GM12891 (cell line): Measurements from ENCODE around the gene POLA1.

Source experiments
- DNase-seq: peaks from one replicate; pipeline ENCODE4 v3.0.0; 2011; ENCODE audit warnings: low spot score; ENCODE audit not compliant: insufficient read length
- FAIRE-seq: peaks from 2 replicates; lab custom pipeline; 2011; peaks lifted over from hg19 to GRCh38; lab: Jason Lieb, UNC
- PAX5 ChIP-seq: IDR thresholded peaks from 2 replicates; pipeline ENCODE4 v1.6.1; 2011; ENCODE audit warnings: low read length, moderate library complexity, mild to moderate bottlenecking; ENCODE audit not compliant: insufficient read depth, severe bottlenecking
- POLR2A ChIP-seq: IDR thresholded peaks from 2 replicates; pipeline ENCODE4 v1.6.1; 2011; ENCODE audit warnings: low read depth, low read length, control low read depth
- POLR2AphosphoS5 ChIP-seq: IDR thresholded peaks from 2 replicates; pipeline ENCODE4 v1.6.1; 2011; ENCODE audit warnings: low read depth, low read length, control low read depth
- POU2F2 ChIP-seq: IDR thresholded peaks from 2 replicates; pipeline ENCODE4 v1.6.1; 2011; ENCODE audit warnings: low read depth, mild to moderate bottlenecking, control low read depth, low read length, moderate library complexity
- SPI1 ChIP-seq: IDR thresholded peaks from 2 replicates; pipeline ENCODE4 v1.6.1; 2011; ENCODE audit warnings: low read depth, low read length, control low read depth
- TAF1 ChIP-seq: IDR thresholded peaks from 2 replicates; pipeline ENCODE4 v1.6.1; 2011; ENCODE audit warnings: low read depth, low read length, control low read depth

POLA1 gene

GRCh38 chrX:24837966-24838365 lies 144.2 kb downstream of the POLA1 start:
- no peak for TF ChIP-seq POLR2A
- FAIRE-seq = no peak
- DNase-seq = no peak

DNA sequence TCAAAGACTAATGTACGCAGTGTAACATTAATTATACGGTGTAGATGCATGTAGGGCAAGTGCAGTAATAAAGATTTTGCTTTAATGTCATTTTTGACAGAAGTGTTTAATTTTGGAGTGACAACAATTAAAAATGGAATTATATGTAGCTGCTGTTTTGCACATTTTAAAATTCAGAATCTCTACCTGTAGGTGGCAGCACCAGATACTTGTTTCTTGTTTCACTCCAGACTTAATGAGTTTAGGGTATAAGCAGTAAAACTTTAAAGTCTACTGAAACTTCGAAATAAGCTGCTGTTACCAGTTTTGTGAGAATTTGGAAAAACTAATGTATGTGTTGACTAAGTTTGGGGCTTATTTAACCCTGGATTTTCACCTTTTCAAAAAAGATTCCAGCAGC lies 144.9 kb downstream of the POLA1 start:
- TF ChIP-seq POLR2AphosphoS5 (no peak), SPI1 (no peak), POU2F2 (no peak), PAX5 (no peak), TAF1 (no peak), POLR2A (no peak)
- FAIRE-seq = no peak
- no peak for DNase-seq

GRCh38 chrX:24839331-24839730 lies 145.6 kb downstream of the POLA1 start:
- no peak for DNase-seq
- no peak for FAIRE-seq

GRCh38 chrX:24842486-24842885 lies 148.8 kb downstream of the POLA1 start:
- TF ChIP-seq POLR2A = no peak
- no peak for TF ChIP-seq POLR2AphosphoS5
- no peak for TF ChIP-seq TAF1
- no peak for TF ChIP-seq POU2F2
- no peak for TF ChIP-seq SPI1
- no peak for TF ChIP-seq PAX5
- FAIRE-seq = peak; percentile 56
- no peak for DNase-seq

More at GRCh38 chrX:24839331-24839730, 145.6 kb downstream of the POLA1 start:
- no peak for TF ChIP-seq TAF1
- no peak for TF ChIP-seq PAX5
- no peak for TF ChIP-seq SPI1
- TF ChIP-seq POLR2AphosphoS5 = no peak
- no peak for TF ChIP-seq POLR2A
- no peak for TF ChIP-seq POU2F2

DNA sequence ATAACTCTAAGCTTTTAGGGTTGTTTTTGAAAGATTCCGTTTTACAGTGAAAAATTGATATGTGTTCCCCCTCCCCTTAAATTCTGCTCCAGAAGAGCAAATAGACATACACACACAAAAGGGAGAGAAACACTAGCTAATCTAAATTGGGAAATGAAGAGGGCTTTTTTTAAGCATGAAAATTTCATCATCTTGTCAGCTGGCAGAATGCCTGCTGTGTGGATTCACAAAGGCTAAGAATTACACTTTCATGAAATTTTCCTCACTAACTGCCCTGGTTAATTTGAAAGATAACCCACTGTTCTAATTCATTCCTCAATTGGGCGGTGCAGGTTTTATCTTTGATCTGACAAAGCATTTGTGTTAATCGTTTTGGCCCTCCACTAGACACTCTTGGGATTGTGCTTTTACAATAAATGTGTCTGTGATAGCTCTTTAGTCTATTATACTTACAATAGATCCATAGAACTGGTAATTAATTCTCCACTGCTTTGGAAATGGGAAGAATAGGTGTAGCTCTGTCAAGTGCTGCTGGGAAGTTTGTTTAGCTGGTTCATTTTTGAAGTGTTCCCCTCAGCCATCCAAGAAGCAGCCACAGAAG lies 152.9 kb downstream of the POLA1 start:
- DNase-seq (no peak), FAIRE-seq (no peak)
- TF ChIP-seq PAX5 = no peak
- TF ChIP-seq SPI1 = no peak
- TF ChIP-seq POLR2A = no peak
- TF ChIP-seq TAF1 = no peak
- TF ChIP-seq POLR2AphosphoS5 = no peak
- TF ChIP-seq POU2F2 = no peak

DNA sequence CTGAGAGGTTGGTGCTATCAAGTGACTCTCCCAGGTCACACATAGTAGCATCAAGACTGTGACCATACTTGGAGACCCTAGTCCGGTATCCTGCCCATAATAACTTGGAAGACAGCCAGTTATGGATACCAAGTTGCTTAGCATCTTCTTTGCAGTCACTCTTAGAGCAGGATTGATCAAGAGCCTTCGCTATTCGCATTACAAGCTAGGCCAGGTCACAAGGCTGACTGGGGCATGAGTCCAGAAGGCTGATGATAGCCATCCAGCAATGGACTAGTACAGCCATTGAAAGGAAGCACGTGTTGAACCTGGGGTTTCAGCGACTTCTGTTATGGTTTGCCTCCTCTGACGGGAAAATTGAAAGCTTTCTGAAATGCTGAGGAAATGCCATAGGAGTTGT lies 157.6 kb downstream of the POLA1 start:
- no peak for DNase-seq
- TF ChIP-seq PAX5 (no peak), POLR2AphosphoS5 (no peak)
- no peak for FAIRE-seq

GRCh38 chrX:24851780-24852179 lies 158.1 kb downstream of the POLA1 start:
- DNase-seq (no peak), FAIRE-seq (no peak)
- TF ChIP-seq POLR2AphosphoS5 (no peak), POLR2A (no peak), POU2F2 (no peak), SPI1 (no peak), PAX5 (no peak), TAF1 (no peak)

DNA sequence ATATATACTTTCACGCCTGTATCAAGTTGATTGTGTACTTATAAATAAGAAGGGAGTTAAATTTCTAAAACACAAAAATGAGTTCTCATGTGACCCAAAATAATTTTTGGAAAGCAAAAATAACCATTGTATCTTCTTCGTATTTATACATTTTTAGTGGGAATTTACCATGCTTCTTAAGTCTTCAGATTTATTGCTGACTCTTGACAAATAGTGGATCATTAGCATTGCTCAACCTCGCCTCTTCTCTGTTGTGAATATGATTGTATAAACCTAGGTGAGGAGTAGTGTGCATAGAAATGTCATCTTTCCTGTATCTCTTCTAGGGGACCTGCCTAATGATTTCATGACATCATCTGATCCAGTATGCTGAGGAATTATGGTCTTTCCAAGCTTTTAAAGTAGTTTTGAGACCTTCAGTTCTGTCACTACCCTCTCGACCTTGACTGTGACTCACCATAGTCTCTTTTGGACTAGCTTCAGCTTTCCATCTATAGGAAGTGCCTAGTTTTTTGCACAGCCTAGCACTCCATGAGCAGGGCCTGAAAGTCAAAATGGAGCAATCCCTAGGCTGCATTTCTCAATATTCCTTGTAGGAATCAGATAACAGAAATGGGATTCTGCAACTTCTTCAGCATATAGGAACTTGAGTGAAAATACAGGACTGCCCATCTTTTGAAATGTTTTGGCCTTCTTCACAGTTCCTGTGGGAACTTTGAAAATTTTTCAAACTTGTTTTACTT lies 164.5 kb downstream of the POLA1 start:
- no peak for FAIRE-seq
- TF ChIP-seq SPI1 (no peak), PAX5 (no peak), POLR2AphosphoS5 (no peak), POLR2A (no peak), POU2F2 (no peak), TAF1 (no peak)

DNA sequence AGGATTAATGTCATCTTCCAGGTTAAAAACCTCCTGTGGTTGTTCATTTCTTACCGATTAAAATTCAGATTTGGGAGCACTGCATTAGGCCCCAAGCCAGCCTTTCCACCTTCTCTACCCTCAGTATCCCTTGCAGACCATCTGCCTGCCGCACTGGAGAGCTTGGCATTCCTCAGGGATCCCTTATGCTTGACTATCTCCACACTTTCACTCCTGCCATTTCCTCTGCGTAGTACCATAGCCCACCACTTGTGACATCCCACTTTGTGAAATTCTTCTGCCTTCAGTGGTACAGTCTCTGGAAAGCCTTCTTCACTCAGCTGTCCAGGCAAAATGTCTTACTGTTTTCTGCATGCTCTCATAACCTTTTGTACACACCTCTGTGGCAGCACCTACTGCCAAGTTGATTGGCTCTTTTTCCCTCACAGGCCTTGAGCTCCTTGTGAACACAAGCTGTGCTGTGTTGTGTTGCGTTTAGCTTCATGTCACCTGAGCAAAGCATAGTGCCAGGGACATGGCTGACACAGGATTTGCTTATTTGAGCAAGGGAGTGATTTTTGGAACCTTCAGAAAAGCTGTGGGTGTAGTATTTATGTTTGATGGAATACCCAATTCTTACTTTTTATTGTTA lies 165.6 kb downstream of the POLA1 start:
- TF ChIP-seq POLR2A (no peak), SPI1 (no peak), POU2F2 (no peak), PAX5 (no peak), POLR2AphosphoS5 (no peak), TAF1 (no peak)
- peak; percentile 35 for FAIRE-seq

More for the DNA sequence above, 164.5 kb downstream of the POLA1 start:
- no peak for DNase-seq

GRCh38 chrX:24860140-24860539 lies 166.4 kb downstream of the POLA1 start:
- TF ChIP-seq PAX5 (no peak), SPI1 (no peak), POLR2AphosphoS5 (no peak), TAF1 (no peak), POU2F2 (no peak), POLR2A (no peak)
- no peak for DNase-seq
- no peak for FAIRE-seq

More for the DNA sequence above, 165.6 kb downstream of the POLA1 start:
- DNase-seq = no peak
